ENCODE measurements around the gene TTC23L.

GRCh38 chr5:34857894-34858293 is 18.9 kb downstream of the TTC23L start:
- TF ChIP-seq ETV6 (CRISPR knock-in tag; IDR thresholded peaks at IDR 0.05), result no peak
- TF ChIP-seq, protein P1, sequence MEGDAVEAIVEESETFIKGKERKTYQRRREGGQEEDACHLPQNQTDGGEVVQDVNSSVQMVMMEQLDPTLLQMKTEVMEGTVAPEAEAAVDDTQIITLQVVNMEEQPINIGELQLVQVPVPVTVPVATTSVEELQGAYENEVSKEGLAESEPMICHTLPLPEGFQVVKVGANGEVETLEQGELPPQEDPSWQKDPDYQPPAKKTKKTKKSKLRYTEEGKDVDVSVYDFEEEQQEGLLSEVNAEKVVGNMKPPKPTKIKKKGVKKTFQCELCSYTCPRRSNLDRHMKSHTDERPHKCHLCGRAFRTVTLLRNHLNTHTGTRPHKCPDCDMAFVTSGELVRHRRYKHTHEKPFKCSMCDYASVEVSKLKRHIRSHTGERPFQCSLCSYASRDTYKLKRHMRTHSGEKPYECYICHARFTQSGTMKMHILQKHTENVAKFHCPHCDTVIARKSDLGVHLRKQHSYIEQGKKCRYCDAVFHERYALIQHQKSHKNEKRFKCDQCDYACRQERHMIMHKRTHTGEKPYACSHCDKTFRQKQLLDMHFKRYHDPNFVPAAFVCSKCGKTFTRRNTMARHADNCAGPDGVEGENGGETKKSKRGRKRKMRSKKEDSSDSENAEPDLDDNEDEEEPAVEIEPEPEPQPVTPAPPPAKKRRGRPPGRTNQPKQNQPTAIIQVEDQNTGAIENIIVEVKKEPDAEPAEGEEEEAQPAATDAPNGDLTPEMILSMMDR (IDR thresholded peaks at IDR 0.05), result no peak
- TF ChIP-seq SMAD3 (CRISPR knock-in tag; IDR thresholded peaks at IDR 0.05; ENCODE audit: borderline replicate concordance), result no peak
- no peak for TF ChIP-seq KAT7 (CRISPR knock-in tag; IDR thresholded peaks at IDR 0.05; ENCODE audit: borderline replicate concordance)
- TF ChIP-seq NFYB (CRISPR knock-in tag; conservative IDR thresholded peaks at IDR 0.05; ENCODE audit: low read depth), result no peak
- TF ChIP-seq STAT6 (CRISPR knock-in tag; conservative IDR thresholded peaks at IDR 0.05; ENCODE audit: low read depth), result no peak
- TF ChIP-seq SMAD4 (CRISPR knock-in tag; IDR thresholded peaks at IDR 0.05), result no peak
- TF ChIP-seq ZNF263 (CRISPR knock-in tag; IDR thresholded peaks at IDR 0.05; ENCODE audit: low read depth), result no peak
- no peak for TF ChIP-seq E2F4 (CRISPR knock-in tag; IDR thresholded peaks at IDR 0.05; ENCODE audit: borderline replicate concordance, low read depth)
- TF ChIP-seq, protein P2, sequence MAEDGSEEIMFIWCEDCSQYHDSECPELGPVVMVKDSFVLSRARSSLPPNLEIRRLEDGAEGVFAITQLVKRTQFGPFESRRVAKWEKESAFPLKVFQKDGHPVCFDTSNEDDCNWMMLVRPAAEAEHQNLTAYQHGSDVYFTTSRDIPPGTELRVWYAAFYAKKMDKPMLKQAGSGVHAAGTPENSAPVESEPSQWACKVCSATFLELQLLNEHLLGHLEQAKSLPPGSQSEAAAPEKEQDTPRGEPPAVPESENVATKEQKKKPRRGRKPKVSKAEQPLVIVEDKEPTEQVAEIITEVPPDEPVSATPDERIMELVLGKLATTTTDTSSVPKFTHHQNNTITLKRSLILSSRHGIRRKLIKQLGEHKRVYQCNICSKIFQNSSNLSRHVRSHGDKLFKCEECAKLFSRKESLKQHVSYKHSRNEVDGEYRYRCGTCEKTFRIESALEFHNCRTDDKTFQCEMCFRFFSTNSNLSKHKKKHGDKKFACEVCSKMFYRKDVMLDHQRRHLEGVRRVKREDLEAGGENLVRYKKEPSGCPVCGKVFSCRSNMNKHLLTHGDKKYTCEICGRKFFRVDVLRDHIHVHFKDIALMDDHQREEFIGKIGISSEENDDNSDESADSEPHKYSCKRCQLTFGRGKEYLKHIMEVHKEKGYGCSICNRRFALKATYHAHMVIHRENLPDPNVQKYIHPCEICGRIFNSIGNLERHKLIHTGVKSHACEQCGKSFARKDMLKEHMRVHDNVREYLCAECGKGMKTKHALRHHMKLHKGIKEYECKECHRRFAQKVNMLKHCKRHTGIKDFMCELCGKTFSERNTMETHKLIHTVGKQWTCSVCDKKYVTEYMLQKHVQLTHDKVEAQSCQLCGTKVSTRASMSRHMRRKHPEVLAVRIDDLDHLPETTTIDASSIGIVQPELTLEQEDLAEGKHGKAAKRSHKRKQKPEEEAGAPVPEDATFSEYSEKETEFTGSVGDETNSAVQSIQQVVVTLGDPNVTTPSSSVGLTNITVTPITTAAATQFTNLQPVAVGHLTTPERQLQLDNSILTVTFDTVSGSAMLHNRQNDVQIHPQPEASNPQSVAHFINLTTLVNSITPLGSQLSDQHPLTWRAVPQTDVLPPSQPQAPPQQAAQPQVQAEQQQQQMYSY (CRISPR knock-in tag; IDR thresholded peaks at IDR 0.05), result no peak
- TF ChIP-seq SP1 (CRISPR knock-in tag; conservative IDR thresholded peaks at IDR 0.05), result no peak
- no peak for TF ChIP-seq NR2C2 (CRISPR knock-in tag; IDR thresholded peaks at IDR 0.05)
- TF ChIP-seq ZNF416 (CRISPR knock-in tag; IDR thresholded peaks at IDR 0.05), result no peak
